ENCODE data around the gene SEMA3A.

DNA sequence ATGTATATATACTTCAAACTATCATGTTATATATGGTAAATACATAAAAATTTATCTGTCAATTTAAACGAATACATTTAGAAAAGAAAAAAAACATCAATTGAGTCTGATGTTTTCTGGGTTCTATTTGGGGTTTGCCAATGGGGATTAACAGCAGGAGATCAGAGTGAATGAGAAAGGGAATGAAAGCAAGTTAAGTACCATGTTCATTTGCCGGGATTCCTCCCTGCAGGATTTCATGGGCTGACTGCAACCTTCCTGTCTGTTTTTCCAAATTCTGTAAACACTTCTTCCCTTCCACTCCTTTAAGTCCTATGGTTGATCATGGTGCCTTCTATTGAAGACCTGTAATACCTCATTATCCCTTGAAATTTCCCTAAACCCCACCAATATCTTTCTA lies 33.9 kb upstream of the SEMA3A start:
- TF ChIP-seq, protein P1, sequence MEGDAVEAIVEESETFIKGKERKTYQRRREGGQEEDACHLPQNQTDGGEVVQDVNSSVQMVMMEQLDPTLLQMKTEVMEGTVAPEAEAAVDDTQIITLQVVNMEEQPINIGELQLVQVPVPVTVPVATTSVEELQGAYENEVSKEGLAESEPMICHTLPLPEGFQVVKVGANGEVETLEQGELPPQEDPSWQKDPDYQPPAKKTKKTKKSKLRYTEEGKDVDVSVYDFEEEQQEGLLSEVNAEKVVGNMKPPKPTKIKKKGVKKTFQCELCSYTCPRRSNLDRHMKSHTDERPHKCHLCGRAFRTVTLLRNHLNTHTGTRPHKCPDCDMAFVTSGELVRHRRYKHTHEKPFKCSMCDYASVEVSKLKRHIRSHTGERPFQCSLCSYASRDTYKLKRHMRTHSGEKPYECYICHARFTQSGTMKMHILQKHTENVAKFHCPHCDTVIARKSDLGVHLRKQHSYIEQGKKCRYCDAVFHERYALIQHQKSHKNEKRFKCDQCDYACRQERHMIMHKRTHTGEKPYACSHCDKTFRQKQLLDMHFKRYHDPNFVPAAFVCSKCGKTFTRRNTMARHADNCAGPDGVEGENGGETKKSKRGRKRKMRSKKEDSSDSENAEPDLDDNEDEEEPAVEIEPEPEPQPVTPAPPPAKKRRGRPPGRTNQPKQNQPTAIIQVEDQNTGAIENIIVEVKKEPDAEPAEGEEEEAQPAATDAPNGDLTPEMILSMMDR (IDR thresholded peaks at IDR 0.05; ENCODE audit: low read depth, low read length), result no peak
- TF ChIP-seq EZH2phosphoT487 (IDR thresholded peaks at IDR 0.05; ENCODE audit: low read depth), result no peak

Data from OCI-LY3 (cell line).